Mesendoderm (in vitro differentiated cells): ENCODE results near the gene RFX3. TPM values are rescaled to one million over a fixed set of nuclear protein-coding genes. Genes with fewer than 3 reads are reported as not detected.
A peak's percentile ranks its signal among the peaks of the same experiment; 100 is the strongest.

ENCODE experiments used
- DNase-seq: peaks from one replicate; pipeline ENCODE4 v3.0.0; 2013
- H2AK5ac ChIP-seq: 2 replicates; pipeline ENCODE4 v1.6.1; 2013; ENCODE audit warnings: low read length, inconsistent platforms
- H2BK120ac ChIP-seq: 2 replicates; pipeline ENCODE4 v1.6.1; 2013; ENCODE audit warnings: low read depth, mild to moderate bottlenecking, low read length, moderate library complexity, mixed read lengths
- H2BK15ac ChIP-seq: replicated peaks from 2 replicates; pipeline ENCODE4 v1.6.1; 2013; ENCODE audit warnings: low read depth, mild to moderate bottlenecking, moderate library complexity
- H2BK5ac ChIP-seq: 2 replicates; pipeline ENCODE4 v1.6.1; 2013; ENCODE audit warnings: low read length, inconsistent platforms
- H3K18ac ChIP-seq: 2 replicates; pipeline ENCODE4 v1.6.1; 2013; ENCODE audit warnings: mild to moderate bottlenecking, low read length, mixed read lengths
- H3K23ac ChIP-seq: one replicate; pipeline ENCODE4 v1.6.1; 2013; ENCODE audit warnings: low read length
- H3K27ac ChIP-seq: 2 replicates; pipeline ENCODE4 v1.5.1; 2013; ENCODE audit warnings: low read depth, mild to moderate bottlenecking, inconsistent platforms, low read length, moderate library complexity
- H3K27me3 ChIP-seq: 2 replicates; pipeline ENCODE4 v1.6.1; 2013; ENCODE audit warnings: low read length, control low read depth, mild to moderate bottlenecking, inconsistent platforms; ENCODE audit not compliant: insufficient read depth, poor library complexity
- H3K36me3 ChIP-seq: 2 replicates; pipeline ENCODE4 v1.6.1; 2013; ENCODE audit warnings: low read length, inconsistent platforms; ENCODE audit not compliant: control insufficient read depth, insufficient read depth
- H3K4ac ChIP-seq: one replicate; pipeline ENCODE4 v1.6.1; 2013; ENCODE audit warnings: low read depth, mild to moderate bottlenecking, low read length, moderate library complexity
- H3K4me1 ChIP-seq: 2 replicates; pipeline ENCODE4 v1.6.1; 2013; ENCODE audit warnings: low read depth, low read length, inconsistent platforms; ENCODE audit not compliant: control insufficient read depth
- H3K4me2 ChIP-seq: 2 replicates; pipeline ENCODE4 v1.6.1; 2013; ENCODE audit warnings: low read length
- H3K4me3 ChIP-seq: 2 replicates; pipeline ENCODE4 v1.5.1; 2013; ENCODE audit warnings: mild to moderate bottlenecking, low read length
- H3K56ac ChIP-seq: one replicate; pipeline ENCODE4 v1.6.1; 2013; ENCODE audit warnings: low read length
- H3K79me1 ChIP-seq: 2 replicates; pipeline ENCODE4 v1.6.1; 2013; ENCODE audit warnings: low read length, inconsistent platforms
- H3K79me2 ChIP-seq: 2 replicates; pipeline ENCODE4 v1.6.1; 2013; ENCODE audit warnings: mild to moderate bottlenecking, low read length; ENCODE audit not compliant: control insufficient read depth, insufficient read depth
- H3K9ac ChIP-seq: 2 replicates; pipeline ENCODE4 v1.6.1; 2013; ENCODE audit warnings: low read length, inconsistent platforms
- H4K5ac ChIP-seq: one replicate; pipeline ENCODE4 v1.6.1; 2013; ENCODE audit warnings: low read length
- H4K8ac ChIP-seq: one replicate; pipeline ENCODE4 v1.6.1; 2013; ENCODE audit warnings: low read depth, mild to moderate bottlenecking, control low read depth, low read length, moderate library complexity
- WGBS: extraction: QIAGEN DNeasy Blood & Tissue Kit; methylation state at CpG from one replicate; pipeline ENCODE4 v1.1.7; 2013; ENCODE audit warnings: low lambda C conversion rate, missing lambda C conversion rate; ENCODE audit not compliant: insufficient coverage; ENCODE audit errors: extremely low coverage; 5-methylcytosine and 5-hydroxymethylcytosine counted together
- polyA plus RNA-seq, 2 experiments: library from polyadenylated mRNA; stranded (reverse); fragments of 200-250 nt; gene quantifications; one replicate each; pipeline ENCODE4 v1.2.3, GENCODE V29; 2013

Gene RFX3
- polyA plus RNA-seq (2013, experiment 1 of 2), result 3.3 TPM
- 3.6 TPM for polyA plus RNA-seq (2013, experiment 2 of 2)

GRCh38 chr9:3525836-3526164 lies at the start of gene RFX3:
Gene RFX3 (minus strand): TSS chr9:3526001. CDS start chr9:3395588, 130,413 bp downstream.
- peak within 1 kb of the TSS; percentile 100 for H3K4ac ChIP-seq
- peak within 1 kb of the TSS; percentile 100 for H3K27ac ChIP-seq
- peaks cover 1% of the 10 kb centered on the region for H3K79me1 ChIP-seq
- peaks cover 14% of the 10 kb centered on the region for H3K79me2 ChIP-seq
- WGBS, result no CpG with 5 or more reads among the region's 24 CpGs
- H3K4me1 ChIP-seq, result peaks cover 5% of the 10 kb centered on the region
- peak within 1 kb of the TSS; percentile 100 for H3K56ac ChIP-seq
- H4K5ac ChIP-seq, result peak within 1 kb of the TSS; percentile 14
- H3K27me3 ChIP-seq, result no peaks in the 10 kb centered on the region
- peak within 1 kb of the TSS; percentile 99 for H2BK5ac ChIP-seq
- H3K18ac ChIP-seq, result peak within 1 kb of the TSS; percentile 86
- peak within 1 kb of the TSS; percentile 92 for H3K4me3 ChIP-seq
- H3K23ac ChIP-seq, result peak within 1 kb of the TSS; percentile 90
- H3K4me2 ChIP-seq, result peak within 1 kb of the TSS; percentile 97
- H2BK15ac ChIP-seq, result no peak within 1 kb of the TSS
- no peaks in the 10 kb centered on the region for H3K36me3 ChIP-seq
- peak; percentile 98 for DNase-seq
- peak within 1 kb of the TSS; percentile 100 for H3K9ac ChIP-seq
- H4K8ac ChIP-seq, result peak within 1 kb of the TSS; percentile 65
- peak within 1 kb of the TSS; percentile 55 for H2AK5ac ChIP-seq
- H2BK120ac ChIP-seq, result peak within 1 kb of the TSS; percentile 82

GRCh38 chr9:3571500-3571899 lies 45.7 kb upstream of the RFX3 start:
- Histone ChIP-seq H3K18ac (no peak overlapping the region), H3K9ac (no peak overlapping the region), H3K36me3 (no peaks in the 10 kb centered on the region), H3K79me1 (no peaks in the 10 kb centered on the region), H4K8ac (no peak overlapping the region), H2BK5ac (no peak overlapping the region), H4K5ac (no peak overlapping the region), H2AK5ac (no peak overlapping the region), H3K4ac (no peak overlapping the region), H2BK120ac (no peak overlapping the region), H3K27ac (no peak overlapping the region), H3K56ac (no peak overlapping the region), H3K23ac (no peak overlapping the region), H3K27me3 (no peaks in the 10 kb centered on the region), H3K4me2 (no peak overlapping the region), H2BK15ac (no peak overlapping the region), H3K4me1 (no peaks in the 10 kb centered on the region), H3K79me2 (no peaks in the 10 kb centered on the region), H3K4me3 (no peak overlapping the region)
- WGBS, result no CpG with 5 or more reads among the region's 1 CpG
- no peak for DNase-seq

GRCh38 chr9:3569529-3569928 lies 43.7 kb upstream of the RFX3 start:
- no peak overlapping the region for H3K23ac ChIP-seq
- no peak overlapping the region for H4K8ac ChIP-seq
- no peak overlapping the region for H2BK15ac ChIP-seq
- H3K27ac ChIP-seq, result no peak overlapping the region
- no peak overlapping the region for H2BK5ac ChIP-seq
- no peak overlapping the region for H3K18ac ChIP-seq
- no peaks in the 10 kb centered on the region for H3K4me1 ChIP-seq
- no peaks in the 10 kb centered on the region for H3K36me3 ChIP-seq
- H3K4me2 ChIP-seq, result no peak overlapping the region
- no peak overlapping the region for H3K56ac ChIP-seq
- no peak overlapping the region for H3K9ac ChIP-seq
- no peak overlapping the region for H2AK5ac ChIP-seq
- H4K5ac ChIP-seq, result no peak overlapping the region
- no peaks in the 10 kb centered on the region for H3K27me3 ChIP-seq
- no peak overlapping the region for H3K4ac ChIP-seq
- no CpG with 5 or more reads among the region's 1 CpG for WGBS
- no peak for DNase-seq
- no peak overlapping the region for H2BK120ac ChIP-seq
- no peaks in the 10 kb centered on the region for H3K79me1 ChIP-seq
- H3K4me3 ChIP-seq, result no peak overlapping the region
- no peaks in the 10 kb centered on the region for H3K79me2 ChIP-seq

- no CpG with 5 or more reads among the region's 6 CpGs for WGBS
Measured at GRCh38 chr9:3567988-3568387, 42.2 kb upstream of the RFX3 start.

GRCh38 chr9:3553076-3553765 lies 27.4 kb upstream of the RFX3 start:
- Histone ChIP-seq H3K56ac (no peak overlapping the region), H3K79me1 (no peaks in the 10 kb centered on the region), H3K9ac (no peak overlapping the region), H3K27me3 (no peaks in the 10 kb centered on the region), H2AK5ac (no peak overlapping the region), H3K4me3 (no peak overlapping the region), H3K4me1 (no peaks in the 10 kb centered on the region), H3K27ac (no peak overlapping the region), H2BK120ac (no peak overlapping the region), H3K4ac (no peak overlapping the region), H3K23ac (no peak overlapping the region), H4K5ac (no peak overlapping the region), H3K79me2 (no peaks in the 10 kb centered on the region), H3K18ac (no peak overlapping the region), H2BK15ac (no peak overlapping the region), H2BK5ac (no peak overlapping the region), H3K36me3 (no peaks in the 10 kb centered on the region), H3K4me2 (no peak overlapping the region), H4K8ac (no peak overlapping the region)
- WGBS, result no CpG with 5 or more reads among the region's 3 CpGs
- DNase-seq, result no peak

More at GRCh38 chr9:3567988-3568387, 42.2 kb upstream of the RFX3 start:
- H2BK120ac ChIP-seq, result no peak overlapping the region
- H3K4me3 ChIP-seq, result no peak overlapping the region
- no peak overlapping the region for H2AK5ac ChIP-seq
- no peak for DNase-seq
- no peaks in the 10 kb centered on the region for H3K79me1 ChIP-seq
- no peak overlapping the region for H3K18ac ChIP-seq
- no peak overlapping the region for H3K23ac ChIP-seq
- no peak overlapping the region for H3K56ac ChIP-seq
- no peak overlapping the region for H4K5ac ChIP-seq
- no peak overlapping the region for H2BK5ac ChIP-seq
- H3K9ac ChIP-seq, result no peak overlapping the region
- H4K8ac ChIP-seq, result no peak overlapping the region
- H3K4me1 ChIP-seq, result no peaks in the 10 kb centered on the region
- no peak overlapping the region for H3K4me2 ChIP-seq
- no peak overlapping the region for H2BK15ac ChIP-seq
- no peak overlapping the region for H3K4ac ChIP-seq
- H3K27ac ChIP-seq, result no peak overlapping the region
- H3K79me2 ChIP-seq, result no peaks in the 10 kb centered on the region
- no peaks in the 10 kb centered on the region for H3K36me3 ChIP-seq
- H3K27me3 ChIP-seq, result no peaks in the 10 kb centered on the region

GRCh38 chr9:3549225-3549624 lies 23.4 kb upstream of the RFX3 start:
- Histone ChIP-seq H2BK15ac (no peak overlapping the region), H3K79me1 (no peaks in the 10 kb centered on the region), H3K36me3 (no peaks in the 10 kb centered on the region), H3K27ac (no peak overlapping the region), H3K4ac (no peak overlapping the region), H3K4me3 (no peak overlapping the region), H3K18ac (no peak overlapping the region), H2BK5ac (no peak overlapping the region), H3K9ac (no peak overlapping the region), H3K56ac (no peak overlapping the region), H3K79me2 (no peaks in the 10 kb centered on the region), H3K27me3 (no peaks in the 10 kb centered on the region), H3K4me2 (no peak overlapping the region), H3K23ac (no peak overlapping the region), H4K5ac (no peak overlapping the region), H2AK5ac (no peak overlapping the region), H2BK120ac (no peak overlapping the region), H4K8ac (no peak overlapping the region), H3K4me1 (no peaks in the 10 kb centered on the region)
- DNase-seq, result no peak
